Motor neuron (in vitro differentiated cells): ENCODE results near the gene CD82. TPM values are rescaled to one million over a fixed set of nuclear protein-coding genes. Genes with fewer than 3 reads are reported as not detected.
"Not testable (repeated sequence)": the region's sequence is repeated elsewhere in the genome, so short reads cannot be mapped to it uniquely, and the experiment has no call there.

Experiments
- ATAC-seq, 8 experiments: fragments of 200-7000 bp; cut with Tn5 transposase; replicated peaks in 6 of 8; 2 replicates each; pipeline ENCODE4 v1.8.0; 2021; ENCODE audit warnings: mild to moderate bottlenecking in 8 of 8, moderate library complexity in 8 of 8
- H3K27ac ChIP-seq, 2 donors: fragments of 250-450 bp; sonication (Bioruptor Pico); 2 replicates each; pipeline ENCODE4 v1.9.0; 2021; ENCODE audit warnings: antibody characterized with exemption in 2 of 2, mild to moderate bottlenecking in 2 of 2, moderate library complexity in 1 of 2
- H3K4me1 ChIP-seq, 2 donors: fragments of 250-450 bp; sonication (Bioruptor Pico); replicated peaks in 1 of 2; 2 replicates each; pipeline ENCODE4 v1.6.1; 2021; ENCODE audit warnings: antibody characterized with exemption in 2 of 2, mild to moderate bottlenecking in 2 of 2, moderate library complexity in 1 of 2
- H3K4me3 ChIP-seq, 5 donors: fragments of 250-450 bp; sonication (Bioruptor Pico); 2 replicates each; pipeline ENCODE4 v1.9.0; 2021; ENCODE audit warnings: antibody characterized with exemption in 5 of 5, mild to moderate bottlenecking in 5 of 5, moderate library complexity in 4 of 5
- WGBS, 10 experiments: fragments of 450-650 bp; shearing (Covaris generic); methylation state at CpG; one replicate each; pipeline ENCODE4 v1.0.0; 2022; 5-methylcytosine and 5-hydroxymethylcytosine counted together
- in situ Hi-C, 9 experiments: fragments of 400-800 bp; cut with MboI; loops; one replicate each; pipeline ENCODE4 v1.15.0; 2021; ENCODE audit warnings: low sequenced_read_pairs in 9 of 9, low pct_unique_long_range_greater_than_20kb in 2 of 9; ENCODE audit not compliant: unreplicated experiment in 9 of 9
- total RNA-seq, 8 experiments: library from RNA; unstranded; fragments of 300-600 nt; gene quantifications; 2 replicates each; pipeline versions ENCODE4 v1.2.3 to v1.2.4, GENCODE V29; 2022

Gene CD82
- total RNA-seq, 8 experiments from 2014 or later = 1.3 to 58.4 (median 4.1) TPM

- H3K27ac ChIP-seq = no peak overlapping the region
- H3K4me3 ChIP-seq = no peak overlapping the region
- H3K4me1 ChIP-seq = peaks cover 0 to 3% of the 10 kb centered on the region in 2 donors
- WGBS, 10 experiments = 60 to 100% (median 93%) methylated on average over 1 to 4 of the region's 9 CpGs; no CpG with 5 or more reads in 4 of the 10 experiments
- in situ Hi-C loops = loop anchor here (10.0 to 25.0 kb wide), 5 partner anchors 250 to 450 kb away; partner anchors contain the start of gene EXT2 (in 2 of the 9)
- no peak for ATAC-seq
Observed at GRCh38 chr11:44537679-44538078, 27.8 kb upstream of the CD82 start.

GRCh38 chr11:44538375-44539054, 26.9 kb upstream of the CD82 start:
- Histone ChIP-seq H3K27ac (no peak overlapping the region), H3K4me3 (no peak overlapping the region), H3K4me1 (peaks cover 0 to 3% of the 10 kb centered on the region in 2 donors)
- ATAC-seq = peak; percentile 40 to 98 (median 96)
- in situ Hi-C loops = loop anchor here (10.0 to 25.0 kb wide), 5 partner anchors 251 to 451 kb away; partner anchors contain the start of gene EXT2 (in 2 of the 9)
- WGBS, 10 experiments = 0 to 73% (median 16%) methylated on average over 1 to 11 of the region's 21 CpGs; no CpG with 5 or more reads in 1 of the 10 experiments

- WGBS, 10 experiments = 14 to 80% (median 39%) methylated on average over 1 to 6 of the region's 7 CpGs; no CpG with 5 or more reads in 2 of the 10 experiments
- in situ Hi-C loops = loop anchor here (10.0 to 25.0 kb wide), 5 partner anchors 253 to 453 kb away; partner anchors contain the start of gene EXT2 (in 2 of the 9)
- no peak for ATAC-seq
- no peak overlapping the region for H3K4me3 ChIP-seq
- H3K4me1 ChIP-seq = peaks cover 0 to 3% of the 10 kb centered on the region in 2 donors
- no peak overlapping the region for H3K27ac ChIP-seq
Observed at GRCh38 chr11:44539971-44540370, 25.5 kb upstream of the CD82 start.

GRCh38 chr11:44540667-44541066, 24.8 kb upstream of the CD82 start:
- peaks cover 0 to 3% of the 10 kb centered on the region in 2 donors for H3K4me1 ChIP-seq
- WGBS, 10 experiments = 0 to 65% (median 25%) methylated on average over 1 to 2 of the region's 2 CpGs; no CpG with 5 or more reads in 3 of the 10 experiments
- H3K27ac ChIP-seq = no peak overlapping the region
- in situ Hi-C loops = loop anchor here (10.0 to 25.0 kb wide), 5 partner anchors 253 to 453 kb away; partner anchors contain the start of gene EXT2 (in 2 of the 9)
- no peak overlapping the region for H3K4me3 ChIP-seq
- ATAC-seq = no peak

GRCh38 chr11:44542372-44542771, 23.1 kb upstream of the CD82 start:
- in situ Hi-C loops = loop anchor here (10.0 to 25.0 kb wide), 5 partner anchors 255 to 455 kb away; partner anchors contain the start of gene EXT2 (in 2 of the 9)
- H3K4me1 ChIP-seq = peaks cover 0 to 3% of the 10 kb centered on the region in 2 donors
- 80 to 100% (median 93%) methylated on average over 1 to 3 of the region's 3 CpGs; no CpG with 5 or more reads in 1 of the 10 experiments for WGBS, 10 experiments
- no peak overlapping the region for H3K4me3 ChIP-seq
- peak in 2 of 8 experiments; percentile 21 to 44 for ATAC-seq
- no peak overlapping the region for H3K27ac ChIP-seq

- in situ Hi-C loops = loop anchor here (10.0 to 25.0 kb wide), 5 partner anchors 260 to 460 kb away; partner anchors contain the start of gene EXT2 (in 2 of the 9)
- not testable (repeated sequence) for ATAC-seq, H3K4me1 ChIP-seq, H3K27ac ChIP-seq, H3K4me3 ChIP-seq
- 45 to 100% (median 83%) methylated on average over 1 to 4 of the region's 4 CpGs; no CpG with 5 or more reads in 4 of the 10 experiments for WGBS, 10 experiments
Observed at GRCh38 chr11:44546984-44547383, 18.5 kb upstream of the CD82 start.

- in situ Hi-C loops = loop anchor here (10.0 to 25.0 kb wide), 5 partner anchors 260 to 460 kb away; partner anchors contain the start of gene EXT2 (in 2 of the 9)
- not testable (repeated sequence) for ATAC-seq, H3K4me3 ChIP-seq, H3K4me1 ChIP-seq, H3K27ac ChIP-seq
- 0 to 100% (median 89%) methylated on average over 1 to 2 of the region's 2 CpGs; no CpG with 5 or more reads in 4 of the 10 experiments for WGBS, 10 experiments
Observed at GRCh38 chr11:44547534-44547933, 17.9 kb upstream of the CD82 start.

GRCh38 chr11:44548032-44548695, 17.3 kb upstream of the CD82 start:
- ATAC-seq = peak in 2 of 8 experiments; percentile 50 to 63
- H3K4me1 ChIP-seq = no peaks in the 10 kb centered on the region
- no peak overlapping the region for H3K4me3 ChIP-seq
- no peak overlapping the region for H3K27ac ChIP-seq
- WGBS, 10 experiments = 13 to 100% (median 85%) methylated on average over 1 to 3 of the region's 4 CpGs; no CpG with 5 or more reads in 3 of the 10 experiments
- in situ Hi-C loops = loop anchor here (10.0 to 25.0 kb wide), 5 partner anchors 261 to 461 kb away; partner anchors contain the start of gene EXT2 (in 2 of the 9)

- 10 to 93% (median 67%) methylated on average over 1 to 5 of the region's 5 CpGs; no CpG with 5 or more reads in 1 of the 10 experiments for WGBS, 10 experiments
- H3K4me1 ChIP-seq, ATAC-seq, H3K4me3 ChIP-seq, H3K27ac ChIP-seq: not testable (repeated sequence)
- in situ Hi-C loops = loop anchor here (10.0 to 25.0 kb wide), 5 partner anchors 262 to 462 kb away; partner anchors contain the start of gene EXT2 (in 2 of the 9)
Observed at GRCh38 chr11:44548961-44549749, 16.3 kb upstream of the CD82 start.

GRCh38 chr11:44550123-44550522, 15.3 kb upstream of the CD82 start:
- ATAC-seq = no peak
- in situ Hi-C loops = loop anchor here in 2 of 9 experiments (10.0 kb wide), 2 partner anchors 55 to 65 kb away; no protein-coding TSS in a partner anchor
- no peak overlapping the region for H3K4me3 ChIP-seq
- no peak overlapping the region for H3K27ac ChIP-seq
- 50 to 88% (median 72%) methylated on average over 2 to 7 of the region's 8 CpGs; no CpG with 5 or more reads in 1 of the 10 experiments for WGBS, 10 experiments
- no peaks in the 10 kb centered on the region for H3K4me1 ChIP-seq

GRCh38 chr11:44551456-44552139, 13.9 kb upstream of the CD82 start:
- in situ Hi-C loops = loop anchor here in 2 of 9 experiments (10.0 kb wide), 2 partner anchors 53 to 63 kb away; no protein-coding TSS in a partner anchor
- no peaks in the 10 kb centered on the region for H3K4me1 ChIP-seq
- ATAC-seq = no peak

More at GRCh38 chr11:44551456-44552139, 13.9 kb upstream of the CD82 start:
- H3K4me3 ChIP-seq = no peak overlapping the region
- WGBS, 10 experiments = 43 to 100% (median 90%) methylated on average over 1 to 4 of the region's 4 CpGs
- no peak overlapping the region for H3K27ac ChIP-seq
